Vagina (tissue), 2 donors: ENCODE results near the gene HDHD5.

Source experiments
- CTCF ChIP-seq, 3 experiments: fragments of 450-650 bp in 2 of 3; fragments of 200-600 bp in 1 of 3; sonication (generic) in 1 of 3; IDR thresholded peaks; one replicate each; pipeline ENCODE4 v1.5.1; 2017 to 2019; ENCODE audit warnings: antibody characterized with exemption in 3 of 3, mild to moderate bottlenecking in 2 of 3, moderate library complexity in 2 of 3
- POLR2A ChIP-seq, 2 donors: fragments of 450-650 bp; IDR thresholded peaks; one replicate each; pipeline ENCODE4 v1.6.1; 2017; ENCODE audit warnings: antibody characterized with exemption in 2 of 2, mild to moderate bottlenecking in 2 of 2, moderate library complexity in 2 of 2
- POLR2AphosphoS5 ChIP-seq, 2 donors: sonication (generic); formaldehyde crosslinking; IDR thresholded peaks; one replicate each; pipeline ENCODE4 v1.9.0; 2017; ENCODE audit warnings: antibody characterized with exemption in 2 of 2, mild to moderate bottlenecking in 2 of 2, low read depth in 1 of 2; ENCODE audit not compliant: insufficient read depth in 1 of 2

DNA sequence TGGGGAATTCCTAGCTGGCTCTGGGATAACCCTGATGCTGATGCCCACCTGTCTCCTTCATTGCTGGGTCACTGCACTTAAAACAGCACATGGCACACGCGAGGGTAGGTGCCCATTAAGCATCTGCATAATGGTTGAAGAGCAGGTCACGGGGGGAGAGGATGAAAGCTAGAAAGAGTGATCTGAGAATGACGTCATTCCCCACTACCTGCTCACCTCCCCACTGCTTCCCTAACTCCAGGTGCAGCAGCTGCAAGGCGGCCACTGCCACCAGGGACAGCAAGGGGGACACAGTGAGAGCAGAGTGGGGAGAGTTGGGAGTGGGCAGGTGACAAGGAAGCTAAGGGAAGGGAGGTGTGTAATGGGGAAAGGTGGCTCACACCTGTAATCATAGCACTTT is 33.1 kb upstream of the HDHD5 start:
- TF ChIP-seq CTCF (IDR thresholded peaks at IDR 0.05): no peak
- no peak for TF ChIP-seq POLR2A (IDR thresholded peaks at IDR 0.05)
- no peak for TF ChIP-seq POLR2AphosphoS5 (IDR thresholded peaks at IDR 0.05; ENCODE audit: insufficient read depth in 1 of 2, low read depth in 1 of 2)
